Adrenal gland (tissue), 5 donors: ENCODE measurements around the gene QPCT.

Experiments used
- CTCF ChIP-seq, 6 experiments: fragments of 450-650 bp in 4 of 6; fragments of 200-600 bp in 2 of 6; sonication (generic) in 1 of 6; IDR thresholded peaks; 1 replicate in 5 of 6; 2 replicates in 1 of 6; pipeline versions ENCODE4 v1.5.1 to v1.8.0; 2016 to 2021; ENCODE audit warnings: antibody characterized with exemption in 6 of 6, mild to moderate bottlenecking in 2 of 6, moderate library complexity in 1 of 6
- POLR2A ChIP-seq, 2 donors: fragments of 450-650 bp; IDR thresholded peaks; one replicate each; pipeline ENCODE4 v1.6.1; 2017; ENCODE audit warnings: antibody characterized with exemption in 2 of 2, mild to moderate bottlenecking in 2 of 2, moderate library complexity in 1 of 2
- donor health status: DM: no; HTN: no; CAD: no.

GRCh38 chr2:37297632-37298031 lies 46.8 kb upstream of the QPCT start:
- TF ChIP-seq POLR2A (IDR thresholded peaks at IDR 0.05) (no peak), CTCF (IDR thresholded peaks at IDR 0.05) (no peak)
